HEK293 (cell line): ENCODE results near the gene YEATS4.
A peak's percentile ranks its signal among the peaks of the same experiment; 100 is the strongest.

Experiments used
- CTCF ChIA-PET: fragments of 350-600 bp; formaldehyde crosslinking; extraction: SDS; loops from one replicate; lab custom pipeline; 2021; ENCODE audit warnings: antibody characterized with exemption; lab: Yijun Ruan, JAX
- POLR2A ChIA-PET: fragments of 300-600 bp; formaldehyde crosslinking; extraction: SDS; loops from one replicate; lab custom pipeline; 2020; ENCODE audit warnings: antibody characterized with exemption, inconsistent platforms; lab: Yijun Ruan, JAX
- H3K27ac ChIP-seq: fragments of 200-500 bp; sonication (Bioruptor generic); 2 replicates; pipeline ENCODE4 v1.5.1; 2014; ENCODE audit warnings: low read depth, low read length, control low read depth, inconsistent platforms; ENCODE audit errors: extremely low read depth
- H3K36me3 ChIP-seq, 2 experiments: fragments of 200-500 bp in 1 of 2; sonication (Bioruptor generic) in 1 of 2; 1 replicate in 1 of 2; 2 replicates in 1 of 2; pipeline ENCODE4 v1.5.1; 2014 to 2017; ENCODE audit warnings: inconsistent platforms in 2 of 2, low read length in 2 of 2; ENCODE audit not compliant: control insufficient read depth in 2 of 2, insufficient read depth in 1 of 2
- H3K4me1 ChIP-seq: fragments of 200-500 bp; sonication (Bioruptor generic); 2 replicates; pipeline ENCODE4 v1.5.1; 2014; ENCODE audit warnings: mild to moderate bottlenecking, low read length, inconsistent platforms; ENCODE audit not compliant: control insufficient read depth, insufficient read depth
- H3K4me3 ChIP-seq: 2 replicates; pipeline ENCODE4 v1.5.1; 2011; ENCODE audit warnings: low read depth, mild to moderate bottlenecking, control low read depth, low read length, moderate library complexity
- H3K9me3 ChIP-seq: fragments of 200-500 bp; sonication (Bioruptor generic); 2 replicates; pipeline ENCODE4 v1.5.1; 2014; ENCODE audit warnings: low read depth, low read length, inconsistent platforms; ENCODE audit not compliant: control insufficient read depth, insufficient read depth
- FEZF1 ChIP-seq: fragments of 450-650 bp; formaldehyde crosslinking; IDR thresholded peaks from 2 replicates; pipeline ENCODE4 v1.5.1; 2016; ENCODE audit warnings: missing biosample characterization, missing genetic modification characterization
- HOXD13 ChIP-seq: sonication (generic); formaldehyde crosslinking; IDR thresholded peaks from 2 replicates; pipeline ENCODE4 v1.8.0; 2022; ENCODE audit warnings: missing genetic modification reagents, borderline replicate concordance
- PBX3 ChIP-seq: sonication (generic); formaldehyde crosslinking; IDR thresholded peaks from 2 replicates; pipeline ENCODE4 v1.8.1; 2022; ENCODE audit warnings: mild to moderate bottlenecking, moderate library complexity, missing genetic modification reagents
- PRDM10 ChIP-seq: fragments of 450-650 bp; formaldehyde crosslinking; IDR thresholded peaks from 2 replicates; pipeline ENCODE4 v1.5.1; 2016; ENCODE audit warnings: missing biosample characterization, missing genetic modification characterization
- PRDM6 ChIP-seq: fragments of 450-650 bp; formaldehyde crosslinking; IDR thresholded peaks from 2 replicates; pipeline ENCODE4 v1.5.1; 2017; ENCODE audit warnings: missing biosample characterization, missing genetic modification characterization
- SP7 ChIP-seq: fragments of 450-650 bp; formaldehyde crosslinking; IDR thresholded peaks from 2 replicates; pipeline ENCODE4 v1.5.1; 2016; ENCODE audit warnings: missing biosample characterization, missing genetic modification characterization
- ZBTB11 ChIP-seq: fragments of 450-650 bp; formaldehyde crosslinking; conservative IDR thresholded peaks from 2 replicates; pipeline ENCODE4 v1.5.1; 2016; ENCODE audit warnings: low read depth, missing biosample characterization, missing genetic modification characterization

The YEATS4 gene

GRCh38 chr12:69360348-69360672 lies 767 bp downstream of the YEATS4 start (continued):
- TF ChIP-seq PBX3 (CRISPR knock-in tag): 0 out of 2 replicates have a peak, but pooled peaks have one; percentile 63
- peak; percentile 29; the same call in 1 of the 2 replicates for TF ChIP-seq PRDM10
- TF ChIP-seq HOXD13 (CRISPR knock-in tag): no peak
- no peak for TF ChIP-seq FEZF1 (tag by site-specific recombination)
- TF ChIP-seq SP7: no peak
- TF ChIP-seq, all 188 proteins: peak for 9

- H3K4me1 ChIP-seq: no peaks in the 10 kb centered on the region
- CTCF ChIA-PET: interaction anchor here (1.2 kb wide), 1 partner anchor 9 kb away, joined by 5 read pairs; no protein-coding TSS in a partner anchor
- peaks cover 70 to 72% of the 10 kb centered on the region in 2 experiments for H3K36me3 ChIP-seq
Observed at GRCh38 chr12:69366796-69367195, 7.3 kb downstream of the YEATS4 start.

More at GRCh38 chr12:69366796-69367195, 7.3 kb downstream of the YEATS4 start:
- H3K4me3 ChIP-seq: no peak overlapping the region
- TF ChIP-seq PRDM6 (tag by site-specific recombination): peak; percentile 6; the same call in 1 of the 2 replicates
- no peak for TF ChIP-seq ZBTB11 (tag by site-specific recombination)
- TF ChIP-seq, all 188 proteins: peak for 1
- Histone ChIP-seq H3K27ac (no peak overlapping the region), H3K9me3 (no peaks in the 10 kb centered on the region)
- POLR2A ChIA-PET: no interaction called here
